ENCODE measurements around the gene PTPRF. TPM values are rescaled to one million over a fixed set of nuclear protein-coding genes. Genes with fewer than 3 reads are reported as not detected.

PTPRF gene
- total RNA-seq, 2 donors from 2014 or later, result 37.4 to 63.1 TPM

- DNase-seq (no peak), ATAC-seq (no peak)
- intact Hi-C loops (cut with DNase I), result no loop called here
These were observed 138.3 kb downstream of the PTPRF start for GRCh38 chr1:43668956-43669355.

GRCh38 chr1:43669878-43670277, 139.2 kb downstream of the PTPRF start:
- intact Hi-C loops (cut with DNase I), result no loop called here

GRCh38 chr1:43671193-43671592, 140.5 kb downstream of the PTPRF start:
- DNase-seq (no peak), ATAC-seq (peak in 1 of 2 donors; percentile 30)
- intact Hi-C loops (cut with DNase I), result no loop called here

More at GRCh38 chr1:43669878-43670277, 139.2 kb downstream of the PTPRF start:
- DNase-seq (no peak), ATAC-seq (no peak)

GRCh38 chr1:43671626-43672330, 141.1 kb downstream of the PTPRF start:
- ATAC-seq, result peak in 1 of 2 donors; percentile 61
- intact Hi-C loops (cut with DNase I), result no loop called here
- no peak for DNase-seq

- intact Hi-C loops (cut with DNase I), result no loop called here
- DNase-seq, result no peak
- ATAC-seq, result no peak
These were observed 142.6 kb downstream of the PTPRF start for GRCh38 chr1:43673261-43673660.

Other genes with a start within 250 kb of the PTPRF start
- gene C1orf210, start 245.3 kb upstream of the PTPRF start, total RNA-seq, result not detected
- 10 to 100 TPM; 23.1 to 38.9 TPM for gene TIE1, start 229.9 kb upstream of the PTPRF start, total RNA-seq
- under 1 TPM; 0.44 to 0.65 TPM for gene MPL, start 193.1 kb upstream of the PTPRF start, total RNA-seq
- gene CDC20, start 171.9 kb upstream of the PTPRF start, total RNA-seq, result 1 to 10 TPM in 1 of 2 donors, under 1 TPM in 1; 0.34 to 1.4 TPM
- 10 to 100 TPM; 35.9 to 49.4 TPM for gene ELOVL1, start 162.9 kb upstream of the PTPRF start, total RNA-seq
- 10 to 100 TPM; 19.1 to 27.4 TPM for gene MED8, start 141.1 kb upstream of the PTPRF start, total RNA-seq
- gene SZT2, start 141.0 kb upstream of the PTPRF start, total RNA-seq, result 10 to 100 TPM; 26.3 to 30.5 TPM
- 10 to 100 TPM; 24.8 to 29.3 TPM for gene HYI, start 77.0 kb upstream of the PTPRF start, total RNA-seq
- gene KDM4A, start 119.3 kb downstream of the PTPRF start, total RNA-seq, result 10 to 100 TPM; 13.7 to 15.3 TPM
- gene ST3GAL3, start 176.7 kb downstream of the PTPRF start, total RNA-seq, result 10 to 100 TPM; 19.4 to 25.9 TPM